Activated CD4-positive, alpha-beta T cell treated with anti-CD3 and anti-CD28 coated beads for 36 hours (primary cell): Measurements from ENCODE around the gene CECR2. TPM values are rescaled to one million over a fixed set of nuclear protein-coding genes. Genes with fewer than 3 reads are reported as not detected.
"Not testable (repeated sequence)": the region's sequence is repeated elsewhere in the genome, so short reads cannot be mapped to it uniquely, and the experiment has no call there.

ENCODE experiments used
- ATAC-seq: fragments of 200-7000 bp; cut with Tn5 transposase; one replicate; pipeline ENCODE4 v1.10.0; 2021; ENCODE audit warnings: mild to moderate bottlenecking, moderate library complexity
- CTCF ChIA-PET: fragments of 350-600 bp; sonication (Branson Sonifier 250); formaldehyde crosslinking; loops from one replicate; lab custom pipeline; 2021; ENCODE audit warnings: antibody characterized with exemption; lab: Charles Lee
- POLR2A ChIA-PET: fragments of 350-600 bp; sonication (Branson Sonifier 250); formaldehyde crosslinking; loops from one replicate; lab custom pipeline; 2021; ENCODE audit warnings: antibody characterized with exemption, inconsistent platforms; lab: Charles Lee
- DNase-seq: peaks from one replicate; pipeline ENCODE4 v3.0.0-alpha.2; 2020
- H3K27ac Mint-ChIP-seq: one replicate; pipeline ENCODE4 v1.8.0; 2021; ENCODE audit warnings: mixed read lengths
- H3K27me3 Mint-ChIP-seq: one replicate; pipeline ENCODE4 v1.8.0; 2021; ENCODE audit warnings: mixed read lengths
- H3K36me3 Mint-ChIP-seq: one replicate; pipeline ENCODE4 v1.8.0; 2021; ENCODE audit warnings: low read depth, mixed read lengths
- H3K4me1 Mint-ChIP-seq: one replicate; pipeline ENCODE4 v1.8.0; 2021; ENCODE audit warnings: mixed read lengths
- H3K4me3 Mint-ChIP-seq: one replicate; pipeline ENCODE4 v1.8.0; 2021; ENCODE audit warnings: mild to moderate bottlenecking, moderate library complexity, mixed read lengths
- H3K9me3 Mint-ChIP-seq: one replicate; pipeline ENCODE4 v1.8.0; 2021; ENCODE audit warnings: low read depth, mixed read lengths
- intact Hi-C, 2 experiments: fragments of 100-400 bp; cut with DNase I in 1 of 2; cut with micrococcal nuclease in 1 of 2; formaldehyde crosslinking; loops; one replicate each; pipeline versions ENCODE4 v1.14.2 to v1.15.1; 2022 to 2024; cut with DNase I, micrococcal nuclease
- total RNA-seq, 2 experiments: library from RNA; stranded (reverse); gene quantifications; one replicate each; pipeline ENCODE4 v1.2.3, GENCODE V29; 2021

CECR2 gene
- total RNA-seq, 2 experiments from 2014 or later: 0.18 TPM; not detected in 1

- Mint-ChIP-seq H3K9me3 (no peaks in the 10 kb centered on the region), H3K4me1 (no peaks in the 10 kb centered on the region), H3K27ac (no peak overlapping the region), H3K27me3 (no peaks in the 10 kb centered on the region), H3K4me3 (no peak overlapping the region), H3K36me3 (no peaks in the 10 kb centered on the region)
- DNase-seq (no peak), ATAC-seq (no peak)
- ChIA-PET POLR2A (no interaction called here), CTCF (no interaction called here)
- intact Hi-C loops: no loop called here
These were observed 38.4 kb downstream of the CECR2 start for GRCh38 chr22:17407643-17408042.

- no peaks in the 10 kb centered on the region for H3K27me3 Mint-ChIP-seq
- H3K4me1 Mint-ChIP-seq: no peaks in the 10 kb centered on the region
- POLR2A ChIA-PET: no interaction called here
- H3K36me3 Mint-ChIP-seq: no peaks in the 10 kb centered on the region
- DNase-seq (no peak), ATAC-seq (no peak)
- CTCF ChIA-PET: no interaction called here
- no peak overlapping the region for H3K27ac Mint-ChIP-seq
- no peaks in the 10 kb centered on the region for H3K9me3 Mint-ChIP-seq
- no peak overlapping the region for H3K4me3 Mint-ChIP-seq
- intact Hi-C loops: no loop called here
These were observed 41.3 kb downstream of the CECR2 start for GRCh38 chr22:17410576-17410975.

- no peak for DNase-seq
- ATAC-seq: no peak
- POLR2A ChIA-PET: no interaction called here
- H3K4me1 Mint-ChIP-seq: no peaks in the 10 kb centered on the region
- no peaks in the 10 kb centered on the region for H3K9me3 Mint-ChIP-seq
- CTCF ChIA-PET: no interaction called here
- H3K27ac Mint-ChIP-seq: no peak overlapping the region
- no peaks in the 10 kb centered on the region for H3K27me3 Mint-ChIP-seq
- no peak overlapping the region for H3K4me3 Mint-ChIP-seq
- no peaks in the 10 kb centered on the region for H3K36me3 Mint-ChIP-seq
- intact Hi-C loops: no loop called here
These were observed 42.0 kb downstream of the CECR2 start for GRCh38 chr22:17411213-17411612.

GRCh38 chr22:17412232-17412631 lies 43.0 kb downstream of the CECR2 start:
- H3K9me3 Mint-ChIP-seq: no peaks in the 10 kb centered on the region
- no peaks in the 10 kb centered on the region for H3K36me3 Mint-ChIP-seq
- no peaks in the 10 kb centered on the region for H3K4me1 Mint-ChIP-seq
- no peak overlapping the region for H3K27ac Mint-ChIP-seq
- H3K27me3 Mint-ChIP-seq: no peaks in the 10 kb centered on the region
- CTCF ChIA-PET: no interaction called here
- intact Hi-C loops: no loop called here
- no peak for ATAC-seq
- H3K4me3 Mint-ChIP-seq: no peak overlapping the region
- DNase-seq: no peak
- POLR2A ChIA-PET: no interaction called here

GRCh38 chr22:17418890-17419324 lies 49.6 kb downstream of the CECR2 start:
- H3K36me3 Mint-ChIP-seq: no peaks in the 10 kb centered on the region
- no peak overlapping the region for H3K27ac Mint-ChIP-seq
- H3K9me3 Mint-ChIP-seq: no peaks in the 10 kb centered on the region
- ChIA-PET CTCF (no interaction called here), POLR2A (no interaction called here)
- no peak overlapping the region for H3K4me3 Mint-ChIP-seq
- intact Hi-C loops: no loop called here
- no peak for DNase-seq
- no peaks in the 10 kb centered on the region for H3K27me3 Mint-ChIP-seq
- H3K4me1 Mint-ChIP-seq: no peaks in the 10 kb centered on the region
- no peak for ATAC-seq

GRCh38 chr22:17419348-17419747 lies 50.1 kb downstream of the CECR2 start:
- H3K4me1 Mint-ChIP-seq: no peaks in the 10 kb centered on the region
- intact Hi-C loops: no loop called here
- H3K9me3 Mint-ChIP-seq: no peaks in the 10 kb centered on the region
- ChIA-PET CTCF (no interaction called here), POLR2A (no interaction called here)
- ATAC-seq: no peak
- H3K36me3 Mint-ChIP-seq: no peaks in the 10 kb centered on the region
- DNase-seq: no peak
- no peaks in the 10 kb centered on the region for H3K27me3 Mint-ChIP-seq
- H3K4me3 Mint-ChIP-seq: no peak overlapping the region
- H3K27ac Mint-ChIP-seq: no peak overlapping the region

- CTCF ChIA-PET: interaction anchor here (0.6 kb wide), 1 partner anchor 447 kb away, joined by 3 read pairs; no protein-coding TSS in a partner anchor
- no peak for DNase-seq
- peaks cover 1% of the 10 kb centered on the region for H3K27me3 Mint-ChIP-seq
- no peak overlapping the region for H3K27ac Mint-ChIP-seq
- H3K9me3 Mint-ChIP-seq: no peaks in the 10 kb centered on the region
- no peak overlapping the region for H3K4me3 Mint-ChIP-seq
- H3K4me1 Mint-ChIP-seq: no peaks in the 10 kb centered on the region
- ATAC-seq: no peak
- intact Hi-C loops: no loop called here
- H3K36me3 Mint-ChIP-seq: no peaks in the 10 kb centered on the region
- POLR2A ChIA-PET: no interaction called here
These were observed 53.6 kb downstream of the CECR2 start for GRCh38 chr22:17422736-17423343.

GRCh38 chr22:17423616-17424015 lies 54.4 kb downstream of the CECR2 start:
- intact Hi-C loops: no loop called here
- Mint-ChIP-seq H3K27me3 (peaks cover 5% of the 10 kb centered on the region), H3K9me3 (no peaks in the 10 kb centered on the region), H3K4me3 (no peak overlapping the region), H3K4me1 (no peaks in the 10 kb centered on the region), H3K27ac (no peak overlapping the region), H3K36me3 (no peaks in the 10 kb centered on the region)
- CTCF ChIA-PET: no interaction called here
- ATAC-seq: no peak
- POLR2A ChIA-PET: no interaction called here
- no peak for DNase-seq

GRCh38 chr22:17427528-17427927 lies 58.3 kb downstream of the CECR2 start:
- ATAC-seq: not testable (repeated sequence)

GRCh38 chr22:17429516-17429915 lies 60.3 kb downstream of the CECR2 start:
- ATAC-seq: no peak
- no peaks in the 10 kb centered on the region for H3K36me3 Mint-ChIP-seq
- no peaks in the 10 kb centered on the region for H3K9me3 Mint-ChIP-seq
- CTCF ChIA-PET: no interaction called here
- no peak overlapping the region for H3K27ac Mint-ChIP-seq
- no peak overlapping the region for H3K4me3 Mint-ChIP-seq
- peaks cover 13% of the 10 kb centered on the region for H3K27me3 Mint-ChIP-seq
- intact Hi-C loops: no loop called here
- no peak for DNase-seq
- POLR2A ChIA-PET: no interaction called here
- no peaks in the 10 kb centered on the region for H3K4me1 Mint-ChIP-seq

More at GRCh38 chr22:17427528-17427927, 58.3 kb downstream of the CECR2 start:
- H3K9me3 Mint-ChIP-seq, H3K4me3 Mint-ChIP-seq, intact Hi-C loops, POLR2A ChIA-PET, H3K4me1 Mint-ChIP-seq, DNase-seq, H3K36me3 Mint-ChIP-seq, H3K27ac Mint-ChIP-seq: not testable (repeated sequence)
- H3K27me3 Mint-ChIP-seq: peaks cover 13% of the 10 kb centered on the region
- CTCF ChIA-PET: interaction anchor here (0.8 kb wide), 1 partner anchor 27 kb away, joined by 3 read pairs; no protein-coding TSS in a partner anchor

- DNase-seq: no peak
- H3K9me3 Mint-ChIP-seq: no peaks in the 10 kb centered on the region
- no peak overlapping the region for H3K4me3 Mint-ChIP-seq
- ChIA-PET POLR2A (no interaction called here), CTCF (interaction anchor here (1.1 kb wide), 1 partner anchor 101 kb away, joined by 4 read pairs; no protein-coding TSS in a partner anchor)
- ATAC-seq: no peak
- peaks cover 15% of the 10 kb centered on the region for H3K27me3 Mint-ChIP-seq
- no peaks in the 10 kb centered on the region for H3K4me1 Mint-ChIP-seq
- intact Hi-C loops: no loop called here
- H3K36me3 Mint-ChIP-seq: no peaks in the 10 kb centered on the region
- H3K27ac Mint-ChIP-seq: no peak overlapping the region
These were observed 61.2 kb downstream of the CECR2 start for GRCh38 chr22:17430412-17430811.

GRCh38 chr22:17431179-17431578 lies 61.9 kb downstream of the CECR2 start:
- H3K4me1 Mint-ChIP-seq: no peaks in the 10 kb centered on the region
- peaks cover 15% of the 10 kb centered on the region for H3K27me3 Mint-ChIP-seq
- intact Hi-C loops: no loop called here
- ATAC-seq (no peak), DNase-seq (no peak)
- H3K4me3 Mint-ChIP-seq: no peak overlapping the region
- H3K27ac Mint-ChIP-seq: no peak overlapping the region
- no peaks in the 10 kb centered on the region for H3K36me3 Mint-ChIP-seq
- POLR2A ChIA-PET: no interaction called here
- H3K9me3 Mint-ChIP-seq: no peaks in the 10 kb centered on the region
- CTCF ChIA-PET: interaction anchor here (0.6 to 1.1 kb wide), 2 partner anchors 61 to 102 kb away, joined by 3 to 4 read pairs; no protein-coding TSS in a partner anchor
